GM04503 (cell line): ENCODE results near the gene SCFD2.
A peak's percentile ranks its signal among the peaks of the same experiment; 100 is the strongest.
"Not testable (repeated sequence)": the region's sequence is repeated elsewhere in the genome, so short reads cannot be mapped to it uniquely, and the experiment has no call there.

Experiments
- DNase-seq: peaks from one replicate; pipeline ENCODE4 v3.0.0-alpha.2; 2012; ENCODE audit warnings: low read depth

The SCFD2 gene

GRCh38 chr4:53237811-53238210, 128.1 kb downstream of the SCFD2 start:
- DNase-seq = not testable (repeated sequence)

GRCh38 chr4:53236624-53237023, 129.2 kb downstream of the SCFD2 start:
- DNase-seq = not testable (repeated sequence)

GRCh38 chr4:53235547-53235946, 130.3 kb downstream of the SCFD2 start:
- no peak for DNase-seq

- no peak for DNase-seq
These were observed 131.2 kb downstream of the SCFD2 start for GRCh38 chr4:53234669-53235068.

- DNase-seq = no peak
These were observed 131.8 kb downstream of the SCFD2 start for GRCh38 chr4:53234111-53234510.

- DNase-seq = no peak
These were observed 132.6 kb downstream of the SCFD2 start for GRCh38 chr4:53233114-53233795.

GRCh38 chr4:53232371-53232770, 133.5 kb downstream of the SCFD2 start:
- DNase-seq = no peak

GRCh38 chr4:53228036-53228435, 137.8 kb downstream of the SCFD2 start:
- no peak for DNase-seq

GRCh38 chr4:53227451-53227850, 138.4 kb downstream of the SCFD2 start:
- DNase-seq = no peak

- no peak for DNase-seq
These were observed 143.9 kb downstream of the SCFD2 start for GRCh38 chr4:53221832-53222480.

GRCh38 chr4:53219148-53219547, 146.7 kb downstream of the SCFD2 start:
- not testable (repeated sequence) for DNase-seq

- no peak for DNase-seq
These were observed 157.1 kb downstream of the SCFD2 start for GRCh38 chr4:53208753-53209152.

GRCh38 chr4:53205970-53206369, 159.9 kb downstream of the SCFD2 start:
- DNase-seq = no peak

GRCh38 chr4:53199356-53199755, 166.5 kb downstream of the SCFD2 start:
- no peak for DNase-seq

GRCh38 chr4:53197772-53198142, 168.1 kb downstream of the SCFD2 start:
- no peak for DNase-seq

- peak; percentile 57 for DNase-seq
These were observed 168.7 kb downstream of the SCFD2 start for GRCh38 chr4:53196882-53197771.

GRCh38 chr4:53195815-53196661, 169.8 kb downstream of the SCFD2 start:
- no peak for DNase-seq

GRCh38 chr4:53194727-53195126, 171.1 kb downstream of the SCFD2 start:
- DNase-seq = no peak

GRCh38 chr4:53193111-53193510, 172.8 kb downstream of the SCFD2 start:
- DNase-seq = no peak

GRCh38 chr4:53192496-53192895, 173.4 kb downstream of the SCFD2 start:
- DNase-seq = no peak

- no peak for DNase-seq
These were observed 173.9 kb downstream of the SCFD2 start for GRCh38 chr4:53191997-53192396.

- DNase-seq = peak; percentile 81
These were observed 176.8 kb downstream of the SCFD2 start for GRCh38 chr4:53189011-53189410.
